GM23338 (cell line): ENCODE data around the gene SLIT1. TPM values are rescaled to one million over a fixed set of nuclear protein-coding genes. Genes with fewer than 3 reads are reported as not detected.

Experiments
- ATAC-seq: fragments of 200-7000 bp; cut with Tn5 transposase; 3 replicates; pipeline ENCODE4 v1.9.1; 2020
- DNase-seq: peaks from one replicate; pipeline ENCODE4 v3.0.0-alpha.2; 2015; ENCODE audit warnings: low spot score
- H2AFZ ChIP-seq: fragments of 200-600 bp; sonication (generic); 2 replicates; pipeline ENCODE4 v1.8.0; 2016; ENCODE audit warnings: antibody characterized with exemption, mild to moderate bottlenecking, moderate library complexity
- H3F3A ChIP-seq: fragments of 200-600 bp; sonication (generic); replicated peaks from 2 replicates; pipeline ENCODE4 v1.8.0; 2017; ENCODE audit warnings: antibody characterized with exemption, mixed run types, low read depth
- H3K27ac ChIP-seq: fragments of 200-600 bp; sonication (generic); 2 replicates; pipeline ENCODE4 v1.6.1; 2016; ENCODE audit warnings: low read depth
- H3K27me3 ChIP-seq: fragments of 200-600 bp; sonication (generic); 2 replicates; pipeline ENCODE4 v1.8.0; 2016; ENCODE audit warnings: mild to moderate bottlenecking, mixed run types, moderate library complexity; ENCODE audit not compliant: insufficient read depth
- H3K36me3 ChIP-seq: fragments of 200-600 bp; sonication (generic); 2 replicates; pipeline ENCODE4 v1.8.0; 2016; ENCODE audit warnings: mild to moderate bottlenecking; ENCODE audit not compliant: insufficient read depth
- H3K4me1 ChIP-seq: fragments of 200-600 bp; sonication (generic); 2 replicates; pipeline ENCODE4 v1.8.0; 2016; ENCODE audit warnings: mild to moderate bottlenecking, moderate library complexity; ENCODE audit not compliant: insufficient read depth
- H3K4me2 ChIP-seq: fragments of 200-600 bp; sonication (generic); 2 replicates; pipeline ENCODE4 v1.7.1; 2017; ENCODE audit warnings: mixed run types
- H3K4me3 ChIP-seq: fragments of 200-600 bp; sonication (generic); 2 replicates; pipeline ENCODE4 v1.6.1; 2016; ENCODE audit warnings: mixed run types
- H3K79me2 ChIP-seq: fragments of 200-600 bp; sonication (generic); replicated peaks from 2 replicates; pipeline ENCODE4 v1.8.0; 2017; ENCODE audit warnings: mild to moderate bottlenecking; ENCODE audit not compliant: insufficient read depth
- H3K9me2 ChIP-seq: fragments of 200-600 bp; sonication (generic); 2 replicates; pipeline ENCODE4 v1.8.0; 2017; ENCODE audit not compliant: insufficient read depth
- H4K20me1 ChIP-seq: fragments of 200-600 bp; sonication (generic); replicated peaks from 2 replicates; pipeline ENCODE4 v1.8.0; 2017; ENCODE audit warnings: mild to moderate bottlenecking; ENCODE audit not compliant: insufficient read depth
- H3K27ac Mint-ChIP-seq: 2 replicates; pipeline ENCODE4 v1.8.0; 2020; ENCODE audit warnings: inconsistent platforms, mild to moderate bottlenecking, moderate library complexity, mixed read lengths
- H3K27me3 Mint-ChIP-seq: 3 replicates; pipeline ENCODE4 v1.8.0; 2022; ENCODE audit warnings: low read depth, mild to moderate bottlenecking, moderate library complexity, mixed read lengths, inconsistent platforms; ENCODE audit not compliant: insufficient read depth, poor library complexity
- H3K36me3 Mint-ChIP-seq: 3 replicates; pipeline ENCODE4 v1.8.0; 2021; ENCODE audit warnings: low read depth, mild to moderate bottlenecking, inconsistent platforms, moderate library complexity, mixed read lengths
- H3K4me1 Mint-ChIP-seq: 3 replicates; pipeline ENCODE4 v1.8.0; 2020; ENCODE audit warnings: mild to moderate bottlenecking, inconsistent platforms, mixed read lengths
- H3K4me3 Mint-ChIP-seq: 3 replicates; pipeline ENCODE4 v1.8.0; 2021; ENCODE audit warnings: moderate library complexity, mild to moderate bottlenecking, inconsistent platforms, mixed read lengths
- H3K9me3 Mint-ChIP-seq: 3 replicates; pipeline ENCODE4 v1.8.0; 2020; ENCODE audit warnings: moderate library complexity, mild to moderate bottlenecking, inconsistent platforms, mixed read lengths
- CREB1 ChIP-seq: fragments of 250-450 bp; sonication (Bioruptor Pico); IDR thresholded peaks from 2 replicates; pipeline ENCODE4 v1.5.0; 2020; ENCODE audit warnings: low read depth, mild to moderate bottlenecking, moderate library complexity
- CTCF ChIP-seq, 2 experiments: fragments of 200-600 bp in 1 of 2; sonication (generic) in 1 of 2; conservative IDR thresholded peaks; 2 replicates each; pipeline versions ENCODE4 v1.5.1 to v1.6.1; 2016 to 2017; ENCODE audit warnings: antibody characterized with exemption in 2 of 2, low read depth in 2 of 2, mild to moderate bottlenecking in 2 of 2, moderate library complexity in 1 of 2
- EZH2 ChIP-seq: fragments of 200-600 bp; sonication (generic); IDR thresholded peaks from one replicate; pipeline ENCODE4 v1.8.0; 2017; ENCODE audit warnings: antibody characterized with exemption, mild to moderate bottlenecking, low read depth; ENCODE audit not compliant: unreplicated experiment
- JUNB ChIP-seq: IDR thresholded peaks from one replicate; pipeline ENCODE4 v1.6.1; 2016; ENCODE audit warnings: antibody characterized with exemption; ENCODE audit not compliant: unreplicated experiment
- NANOG ChIP-seq: IDR thresholded peaks from 2 replicates; pipeline ENCODE4 v1.6.1; 2016; ENCODE audit warnings: antibody characterized with exemption, borderline replicate concordance
- STAT1 ChIP-seq: IDR thresholded peaks from one replicate; pipeline ENCODE4 v1.6.1; 2016; ENCODE audit warnings: antibody characterized with exemption; ENCODE audit not compliant: unreplicated experiment
- ZNF331 ChIP-seq: fragments of 250-450 bp; sonication (Bioruptor Pico); IDR thresholded peaks from 2 replicates; pipeline ENCODE4 v1.5.0; 2020; ENCODE audit warnings: low read depth, mild to moderate bottlenecking, moderate library complexity
- ZNF462 ChIP-seq: fragments of 250-450 bp; sonication (Bioruptor Pico); IDR thresholded peaks from 2 replicates; pipeline ENCODE4 v1.5.0; 2020; ENCODE audit warnings: mild to moderate bottlenecking, moderate library complexity
- polyA plus RNA-seq: library from polyadenylated mRNA; unstranded; fragments of >200 nt; fragmentation: Nextera tagmentation; extraction: Ambion mirVana; gene quantifications from 2 replicates; pipeline ENCODE4 v1.2.1, GENCODE V29; 2016
- total RNA-seq: library from RNA; depleted of rRNA; stranded (reverse); fragments of >200 nt; shearing (Covaris generic); gene quantifications from 2 replicates; pipeline ENCODE4 v1.2.3, GENCODE V29; 2014
- TF ChIP-seq, protein P1 (sequence below): IDR thresholded peaks from 2 replicates; pipeline ENCODE4 v1.6.1; 2016; ENCODE audit warnings: antibody characterized with exemption

SLIT1 gene
- total and polyA plus RNA-seq, 2 experiments from 2014 or later = 0.76 to 1.7 TPM

- H3K27ac Mint-ChIP-seq = no peak overlapping the region
- no peak for ATAC-seq
Measured at GRCh38 chr10:97190450-97190849, 4.7 kb upstream of the SLIT1 start.

GRCh38 chr10:97188261-97188711, 2.5 kb upstream of the SLIT1 start:
- no peak for ATAC-seq
- Histone ChIP-seq H3K4me1 (peaks cover 13% of the 10 kb centered on the region), H2AFZ (peak overlapping the region; percentile 88), H3K36me3 (no peaks in the 10 kb centered on the region), H4K20me1 (no peaks in the 10 kb centered on the region; the same call in 1 of the 2 replicates), H3K79me2 (no peaks in the 10 kb centered on the region), H3K4me2 (peak overlapping the region; percentile 51; the same call in 1 of the 2 replicates), H3F3A (0 out of 2 replicates have a peak, but pooled peaks cover 6% of the 10 kb centered on the region), H3K27ac (no peak overlapping the region), H3K9me2 (no peaks in the 10 kb centered on the region), H3K4me3 (peak overlapping the region; percentile 26; the same call in 1 of the 2 replicates), H3K27me3 (peaks cover 54% of the 10 kb centered on the region)
- Mint-ChIP-seq H3K27me3 (peaks cover 51% of the 10 kb centered on the region), H3K36me3 (no peaks in the 10 kb centered on the region), H3K4me1 (peaks cover 22% of the 10 kb centered on the region), H3K9me3 (no peaks in the 10 kb centered on the region), H3K27ac (no peak overlapping the region), H3K4me3 (no peak overlapping the region)
- DNase-seq = no peak
- TF ChIP-seq ZNF462 (CRISPR knock-in tag) = no peak
- no peak for TF ChIP-seq CTCF (conservative IDR thresholded peaks at IDR 0.05; ENCODE audit: low read depth in 2 of 2)
- no peak for TF ChIP-seq ZNF331 (CRISPR knock-in tag)

More at GRCh38 chr10:97190450-97190849, 4.7 kb upstream of the SLIT1 start:
- no peak overlapping the region for H2AFZ ChIP-seq
- peaks cover 40% of the 10 kb centered on the region for H3K27me3 ChIP-seq
- Mint-ChIP-seq H3K36me3 (no peaks in the 10 kb centered on the region), H3K4me1 (peaks cover 13% of the 10 kb centered on the region), H3K27me3 (peaks cover 36% of the 10 kb centered on the region), H3K4me3 (no peak overlapping the region), H3K9me3 (no peaks in the 10 kb centered on the region)
- no peak overlapping the region for H3K27ac ChIP-seq
- H3K36me3 ChIP-seq = no peaks in the 10 kb centered on the region
- H3K9me2 ChIP-seq = no peaks in the 10 kb centered on the region
- no peak overlapping the region for H3K4me2 ChIP-seq
- H3K4me3 ChIP-seq = no peak overlapping the region
- H3F3A ChIP-seq = peaks cover 9% of the 10 kb centered on the region
- no peak for DNase-seq
- TF ChIP-seq CTCF (conservative IDR thresholded peaks at IDR 0.05; ENCODE audit: low read depth in 2 of 2) (no peak), JUNB (no peak), STAT1 (no peak), NANOG (no peak), CREB1 (CRISPR knock-in tag) (no peak), EZH2 (no peak)
- TF ChIP-seq, protein P1, sequence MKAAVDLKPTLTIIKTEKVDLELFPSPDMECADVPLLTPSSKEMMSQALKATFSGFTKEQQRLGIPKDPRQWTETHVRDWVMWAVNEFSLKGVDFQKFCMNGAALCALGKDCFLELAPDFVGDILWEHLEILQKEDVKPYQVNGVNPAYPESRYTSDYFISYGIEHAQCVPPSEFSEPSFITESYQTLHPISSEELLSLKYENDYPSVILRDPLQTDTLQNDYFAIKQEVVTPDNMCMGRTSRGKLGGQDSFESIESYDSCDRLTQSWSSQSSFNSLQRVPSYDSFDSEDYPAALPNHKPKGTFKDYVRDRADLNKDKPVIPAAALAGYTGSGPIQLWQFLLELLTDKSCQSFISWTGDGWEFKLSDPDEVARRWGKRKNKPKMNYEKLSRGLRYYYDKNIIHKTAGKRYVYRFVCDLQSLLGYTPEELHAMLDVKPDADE = no peak
- no peaks in the 10 kb centered on the region for H3K79me2 ChIP-seq
- H4K20me1 ChIP-seq = no peaks in the 10 kb centered on the region
- peaks cover 16% of the 10 kb centered on the region for H3K4me1 ChIP-seq
